Vagina (tissue), 2 donors: ENCODE data around the gene DGCR2. TPM values are rescaled to one million over a fixed set of nuclear protein-coding genes. Genes with fewer than 3 reads are reported as not detected.
A peak's percentile ranks its signal among the peaks of the same experiment; 100 is the strongest.

ENCODE experiments used
- DNase-seq, 2 donors: peaks; one replicate each; pipeline ENCODE4 v3.0.0-alpha.2; 2017; ENCODE audit errors: extremely low spot score in 2 of 2
- H3K27ac ChIP-seq: fragments of 200-600 bp; sonication (generic); one replicate; pipeline ENCODE4 v1.5.1; 2019
- H3K27me3 ChIP-seq: fragments of 200-600 bp; sonication (generic); one replicate; pipeline ENCODE4 v1.5.1; 2019
- H3K36me3 ChIP-seq, 2 donors: fragments of 200-600 bp; sonication (generic); one replicate each; pipeline ENCODE4 v1.5.1; 2017 to 2019
- H3K4me1 ChIP-seq: fragments of 200-600 bp; sonication (generic); one replicate; pipeline ENCODE4 v1.5.1; 2019
- H3K4me3 ChIP-seq, 2 donors: fragments of 200-600 bp; sonication (generic); 1 replicate in 1 of 2; 2 replicates in 1 of 2; pipeline ENCODE4 v1.5.1; 2016 to 2019
- H3K9me3 ChIP-seq: fragments of 200-600 bp; sonication (generic); one replicate; pipeline ENCODE4 v1.5.1; 2019
- CTCF ChIP-seq, 3 experiments: fragments of 450-650 bp in 2 of 3; fragments of 200-600 bp in 1 of 3; sonication (generic) in 1 of 3; IDR thresholded peaks; one replicate each; pipeline ENCODE4 v1.5.1; 2017 to 2019; ENCODE audit warnings: antibody characterized with exemption in 3 of 3, mild to moderate bottlenecking in 2 of 3, moderate library complexity in 2 of 3
- POLR2A ChIP-seq, 2 donors: fragments of 450-650 bp; IDR thresholded peaks; one replicate each; pipeline ENCODE4 v1.6.1; 2017; ENCODE audit warnings: antibody characterized with exemption in 2 of 2, mild to moderate bottlenecking in 2 of 2, moderate library complexity in 2 of 2
- POLR2AphosphoS5 ChIP-seq, 2 donors: sonication (generic); formaldehyde crosslinking; IDR thresholded peaks; one replicate each; pipeline ENCODE4 v1.9.0; 2017; ENCODE audit warnings: antibody characterized with exemption in 2 of 2, mild to moderate bottlenecking in 2 of 2, low read depth in 1 of 2; ENCODE audit not compliant: insufficient read depth in 1 of 2
- intact Hi-C: fragments of 100-400 bp; cut with DNase I; formaldehyde crosslinking; loops from one replicate; pipeline ENCODE4 v1.15.1; 2023
- total RNA-seq: library from RNA; depleted of rRNA; stranded (reverse); fragments of >200 nt; gene quantifications from one replicate; pipeline ENCODE4 v1.2.3, GENCODE V29; 2016

The DGCR2 gene
- total RNA-seq, 1 donor from 2014 or later: 66.3 TPM

- H3K4me1 ChIP-seq: peaks cover 74% of the 10 kb centered on the region
- H3K9me3 ChIP-seq: no peaks in the 10 kb centered on the region
- no peaks in the 10 kb centered on the region for H3K27me3 ChIP-seq
- intact Hi-C loops: no loop called here
- H3K36me3 ChIP-seq: no peaks in the 10 kb centered on the region
- H3K27ac ChIP-seq: no peak overlapping the region
- no peak overlapping the region for H3K4me3 ChIP-seq
- DNase-seq: no peak
- TF ChIP-seq POLR2A (IDR thresholded peaks at IDR 0.05) (no peak), CTCF (IDR thresholded peaks at IDR 0.05) (no peak), POLR2AphosphoS5 (IDR thresholded peaks at IDR 0.05; ENCODE audit: insufficient read depth in 1 of 2, low read depth in 1 of 2) (no peak)
These were observed 11.1 kb downstream of the DGCR2 start for GRCh38 chr22:19111140-19111539.

DNA sequence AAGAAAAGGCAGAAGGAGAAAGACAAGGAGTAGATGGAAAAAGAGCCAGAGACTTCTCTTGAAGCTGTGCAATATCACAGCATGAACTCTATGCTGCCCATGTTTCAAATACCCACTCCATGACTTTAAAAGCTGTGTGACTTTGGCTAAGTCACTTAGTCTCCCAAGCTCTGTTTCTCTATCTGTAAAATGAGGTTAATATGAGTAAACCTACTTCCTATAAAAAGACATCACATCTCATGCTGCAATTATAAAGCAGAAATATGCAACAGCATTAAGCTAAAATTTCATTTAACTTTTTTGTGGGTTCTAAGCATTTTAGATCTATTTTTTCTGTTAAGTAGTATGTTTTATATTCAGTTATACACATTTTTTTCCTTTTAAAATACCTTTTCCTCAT is 11.6 kb downstream of the DGCR2 start:
- no peak for DNase-seq
- Histone ChIP-seq H3K27ac (no peak overlapping the region), H3K4me3 (no peak overlapping the region), H3K4me1 (peaks cover 74% of the 10 kb centered on the region), H3K9me3 (no peaks in the 10 kb centered on the region), H3K27me3 (no peaks in the 10 kb centered on the region), H3K36me3 (no peaks in the 10 kb centered on the region)
- TF ChIP-seq POLR2AphosphoS5 (IDR thresholded peaks at IDR 0.05; ENCODE audit: insufficient read depth in 1 of 2, low read depth in 1 of 2) (no peak), POLR2A (IDR thresholded peaks at IDR 0.05) (no peak), CTCF (IDR thresholded peaks at IDR 0.05) (no peak)
- intact Hi-C loops: no loop called here

DNA sequence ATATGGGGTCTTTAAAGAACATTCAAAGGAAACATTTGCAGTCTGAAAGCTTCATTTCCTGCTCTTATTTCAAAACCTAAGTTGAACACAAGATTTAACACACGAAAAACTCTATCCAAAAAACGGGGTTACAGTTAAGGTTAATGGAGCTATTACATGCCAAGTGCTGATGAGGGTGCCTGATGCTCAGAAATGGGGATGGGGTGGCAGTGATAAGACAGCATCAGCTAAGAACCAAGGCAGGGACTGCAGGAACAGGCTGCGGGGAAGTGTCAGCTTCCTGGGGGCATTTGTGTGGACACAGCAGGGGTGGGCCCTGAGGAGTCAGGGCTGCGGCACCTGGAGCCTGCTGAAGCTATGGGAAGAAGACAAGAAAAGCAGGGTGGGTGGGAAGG is 12.2 kb downstream of the DGCR2 start:
- intact Hi-C loops: no loop called here
- Histone ChIP-seq H3K9me3 (no peaks in the 10 kb centered on the region), H3K4me1 (peaks cover 74% of the 10 kb centered on the region), H3K36me3 (no peaks in the 10 kb centered on the region), H3K27ac (peak overlapping the region; percentile 63), H3K27me3 (no peaks in the 10 kb centered on the region), H3K4me3 (no peak overlapping the region)
- DNase-seq: no peak
- TF ChIP-seq CTCF (IDR thresholded peaks at IDR 0.05): no peak
- no peak for TF ChIP-seq POLR2A (IDR thresholded peaks at IDR 0.05)
- TF ChIP-seq POLR2AphosphoS5 (IDR thresholded peaks at IDR 0.05; ENCODE audit: insufficient read depth in 1 of 2, low read depth in 1 of 2): no peak

DNA sequence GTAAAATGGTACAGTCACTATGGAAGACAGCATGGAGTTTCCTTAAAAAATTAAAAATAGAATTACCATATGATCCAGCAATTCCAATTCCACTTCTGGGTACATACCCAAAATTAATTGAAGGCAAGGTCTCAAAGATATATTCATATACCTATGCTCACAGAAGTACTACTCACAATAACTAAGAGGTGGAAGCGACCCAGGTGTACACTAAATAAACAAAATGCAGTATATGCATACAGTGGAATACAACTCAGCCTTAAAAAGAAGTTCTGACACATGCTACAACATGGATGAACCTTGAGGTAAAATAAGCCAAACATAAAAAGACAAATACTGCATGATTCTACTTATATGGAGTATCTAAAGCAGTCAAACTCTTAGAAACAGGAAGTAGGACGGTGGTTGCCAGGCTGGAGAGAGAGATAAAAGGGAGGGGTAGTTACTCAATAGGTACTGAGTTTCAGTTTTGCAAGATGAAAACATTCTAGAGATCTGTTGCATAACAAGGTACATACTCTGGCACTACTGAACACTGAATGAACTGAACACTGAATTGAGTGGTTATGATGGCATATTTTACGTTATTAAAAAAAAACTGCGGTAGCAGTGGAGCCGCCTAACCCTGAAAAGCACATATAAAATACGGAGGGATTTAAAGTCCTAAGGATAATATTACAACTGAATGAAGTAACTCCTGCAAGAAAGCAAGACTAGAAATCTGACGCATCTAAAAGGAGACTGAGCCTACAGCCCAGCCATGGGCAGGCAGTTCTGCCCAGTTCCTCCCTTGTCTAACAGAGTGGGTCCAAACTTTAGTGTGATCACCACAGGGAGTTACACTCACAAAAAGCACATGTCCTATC is 12.8 kb downstream of the DGCR2 start:
- Histone ChIP-seq H3K4me3 (no peak overlapping the region), H3K4me1 (peaks cover 74% of the 10 kb centered on the region), H3K27me3 (no peaks in the 10 kb centered on the region), H3K27ac (peak overlapping the region; percentile 63), H3K36me3 (no peaks in the 10 kb centered on the region), H3K9me3 (no peaks in the 10 kb centered on the region)
- no peak for DNase-seq
- TF ChIP-seq POLR2A (IDR thresholded peaks at IDR 0.05) (no peak), POLR2AphosphoS5 (IDR thresholded peaks at IDR 0.05; ENCODE audit: insufficient read depth in 1 of 2, low read depth in 1 of 2) (peak in 1 of 2 donors; percentile 97), CTCF (IDR thresholded peaks at IDR 0.05) (no peak)
- intact Hi-C loops: no loop called here

DNA sequence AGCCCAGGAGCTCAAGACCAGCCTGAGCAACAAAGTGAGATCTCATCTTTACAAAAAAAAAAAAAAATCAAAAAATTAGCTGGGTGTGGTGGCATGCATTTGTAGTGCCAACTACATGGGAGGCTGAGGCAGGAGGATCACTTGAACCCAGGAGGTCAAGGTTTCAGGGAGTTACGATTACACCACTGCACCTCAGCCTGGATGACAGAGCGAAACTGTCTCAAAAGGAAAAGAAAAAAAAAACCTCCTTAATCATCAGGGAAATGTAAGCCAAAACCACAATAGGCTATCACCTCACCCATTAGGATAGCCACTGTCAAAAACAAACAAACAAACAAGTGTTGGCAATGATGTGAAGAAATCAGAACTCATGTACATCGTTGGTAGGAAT is 13.4 kb downstream of the DGCR2 start:
- Histone ChIP-seq H3K9me3 (no peaks in the 10 kb centered on the region), H3K27me3 (no peaks in the 10 kb centered on the region), H3K36me3 (no peaks in the 10 kb centered on the region), H3K4me3 (no peak overlapping the region), H3K4me1 (peaks cover 77% of the 10 kb centered on the region), H3K27ac (peak overlapping the region; percentile 63)
- DNase-seq: no peak
- TF ChIP-seq POLR2A (IDR thresholded peaks at IDR 0.05): no peak
- no peak for TF ChIP-seq POLR2AphosphoS5 (IDR thresholded peaks at IDR 0.05; ENCODE audit: insufficient read depth in 1 of 2, low read depth in 1 of 2)
- TF ChIP-seq CTCF (IDR thresholded peaks at IDR 0.05): no peak
- intact Hi-C loops: no loop called here
